SU-DHL-6 (cell line): Measurements from ENCODE around the gene NPHS1.

ENCODE experiments used
- CTCF ChIP-seq: fragments of 200-600 bp; sonication (generic); IDR thresholded peaks from one replicate; pipeline ENCODE4 v1.5.1; 2017; ENCODE audit warnings: antibody characterized with exemption, mild to moderate bottlenecking, low read length, moderate library complexity; ENCODE audit not compliant: insufficient read depth, poor library complexity, severe bottlenecking
- EZH2phosphoT487 ChIP-seq: fragments of 200-600 bp; sonication (generic), shearing (Covaris generic); conservative IDR thresholded peaks from 2 replicates; pipeline ENCODE4 v1.6.1; 2018; ENCODE audit warnings: mild to moderate bottlenecking, antibody characterized with exemption, low read length, moderate library complexity, mixed read lengths

- TF ChIP-seq EZH2phosphoT487 = no peak
- no peak for TF ChIP-seq CTCF
Observed at GRCh38 chr19:35879770-35880317, 27.5 kb upstream of the NPHS1 start.
